Measurements from ENCODE around the gene VPS8.

DNA sequence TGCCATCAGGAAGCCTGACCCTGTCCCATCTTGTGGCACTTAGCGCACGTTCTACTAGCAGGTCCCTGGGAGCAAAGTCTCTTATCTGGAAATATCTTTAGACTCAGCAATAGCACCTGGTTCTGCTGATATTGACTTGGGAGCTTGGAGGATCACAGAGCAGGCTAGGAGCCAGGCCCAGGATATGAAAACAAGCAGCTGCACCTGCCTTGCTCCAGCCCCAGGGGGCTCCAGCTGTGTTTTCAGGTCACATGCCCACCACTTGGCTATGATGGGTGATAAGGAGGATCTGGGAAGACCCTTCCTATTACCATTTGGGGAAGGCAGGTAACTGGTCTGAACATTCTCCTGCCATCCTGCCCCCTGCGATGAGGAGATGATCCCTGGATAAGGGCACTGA lies 253.1 kb downstream of the VPS8 start:
- TF ChIP-seq CTCF (IDR thresholded peaks at IDR 0.05; ENCODE audit: insufficient read depth, low read length): no peak
- TF ChIP-seq POLR2AphosphoS5 (IDR thresholded peaks at IDR 0.05; ENCODE audit: low read depth): no peak
- TF ChIP-seq GABPA (IDR thresholded peaks at IDR 0.05; ENCODE audit: low read depth): no peak
- TF ChIP-seq SPI1 (IDR thresholded peaks at IDR 0.05; ENCODE audit: borderline replicate concordance, low read depth): no peak
- TF ChIP-seq REST (IDR thresholded peaks at IDR 0.05; ENCODE audit: insufficient replicate concordance, low read depth): no peak
